ENCODE measurements around the gene KCNC2.
"Not testable (repeated sequence)": the region's sequence is repeated elsewhere in the genome, so short reads cannot be mapped to it uniquely, and the experiment has no call there.

KCNC2 gene

GRCh38 chr12:75190846-75191245 lies 18.8 kb downstream of the KCNC2 start:
- ATAC-seq (ENCODE audit: insufficient read depth, low read depth) (no peak), DNase-seq (no peak)
- H3K27me3 ChIP-seq (ENCODE audit: insufficient read depth, low read length, poor library complexity) = no peaks in the 10 kb centered on the region
- no peaks in the 10 kb centered on the region for H3K36me3 ChIP-seq (ENCODE audit: insufficient read depth, low read length)
- H3K4me2 ChIP-seq (ENCODE audit: insufficient read depth, low read length) = no peak overlapping the region
- no peaks in the 10 kb centered on the region for H3K9me3 ChIP-seq (ENCODE audit: insufficient read depth, low read length, severe bottlenecking)
- no peak overlapping the region for H3K9ac ChIP-seq (ENCODE audit: low read depth, low read length)
- no peak overlapping the region for H3K27ac ChIP-seq (ENCODE audit: low read length)
- H2AFZ ChIP-seq (ENCODE audit: low read depth, low read length) = no peak overlapping the region
- H3K79me2 ChIP-seq (ENCODE audit: insufficient read depth, low read length) = no peaks in the 10 kb centered on the region
- TF ChIP-seq CTCF (IDR thresholded peaks at IDR 0.05; ENCODE audit: borderline replicate concordance, extremely low read depth, low read length, poor library complexity, severe bottlenecking) (no peak), EZH2 (IDR thresholded peaks at IDR 0.05; ENCODE audit: borderline replicate concordance, low read depth, low read length, severe bottlenecking) (no peak)
- no peaks in the 10 kb centered on the region for H4K20me1 ChIP-seq (ENCODE audit: insufficient read depth, low read length)
- H3K4me1 ChIP-seq (ENCODE audit: insufficient read depth, low read length) = no peaks in the 10 kb centered on the region
- no peak overlapping the region for H3K4me3 ChIP-seq (ENCODE audit: low read depth in 1 of 2, low read length in 2 of 2)

- H3K4me2 ChIP-seq (ENCODE audit: insufficient read depth, low read length); H3K79me2 ChIP-seq (ENCODE audit: insufficient read depth, low read length); H3K36me3 ChIP-seq (ENCODE audit: insufficient read depth, low read length); H3K9ac ChIP-seq (ENCODE audit: low read depth, low read length); H2AFZ ChIP-seq (ENCODE audit: low read depth, low read length); H3K27me3 ChIP-seq (ENCODE audit: insufficient read depth, low read length, poor library complexity); H3K27ac ChIP-seq (ENCODE audit: low read length); DNase-seq; ATAC-seq (ENCODE audit: insufficient read depth, low read depth); H3K9me3 ChIP-seq (ENCODE audit: insufficient read depth, low read length, severe bottlenecking); H4K20me1 ChIP-seq (ENCODE audit: insufficient read depth, low read length); H3K4me3 ChIP-seq (ENCODE audit: low read depth in 1 of 2, low read length in 2 of 2); H3K4me1 ChIP-seq (ENCODE audit: insufficient read depth, low read length): not testable (repeated sequence)
Observed at GRCh38 chr12:75185881-75186280, 23.8 kb downstream of the KCNC2 start.

GRCh38 chr12:75184516-75184915 lies 25.1 kb downstream of the KCNC2 start:
- no peaks in the 10 kb centered on the region for H3K9me3 ChIP-seq (ENCODE audit: insufficient read depth, low read length, severe bottlenecking)
- H3K36me3 ChIP-seq (ENCODE audit: insufficient read depth, low read length) = no peaks in the 10 kb centered on the region
- H4K20me1 ChIP-seq (ENCODE audit: insufficient read depth, low read length) = no peaks in the 10 kb centered on the region
- no peak for DNase-seq
- no peak overlapping the region for H3K4me3 ChIP-seq (ENCODE audit: low read depth in 1 of 2, low read length in 2 of 2)
- H3K4me1 ChIP-seq (ENCODE audit: insufficient read depth, low read length) = no peaks in the 10 kb centered on the region
- H3K9ac ChIP-seq (ENCODE audit: low read depth, low read length) = no peak overlapping the region
- H3K27ac ChIP-seq (ENCODE audit: low read length) = no peak overlapping the region
- TF ChIP-seq CTCF (IDR thresholded peaks at IDR 0.05; ENCODE audit: borderline replicate concordance, extremely low read depth, low read length, poor library complexity, severe bottlenecking) (no peak), EZH2 (IDR thresholded peaks at IDR 0.05; ENCODE audit: borderline replicate concordance, low read depth, low read length, severe bottlenecking) (no peak)
- H3K79me2 ChIP-seq (ENCODE audit: insufficient read depth, low read length) = no peaks in the 10 kb centered on the region
- no peak overlapping the region for H3K4me2 ChIP-seq (ENCODE audit: insufficient read depth, low read length)
- no peaks in the 10 kb centered on the region for H3K27me3 ChIP-seq (ENCODE audit: insufficient read depth, low read length, poor library complexity)
- H2AFZ ChIP-seq (ENCODE audit: low read depth, low read length) = no peak overlapping the region
- no peak for ATAC-seq (ENCODE audit: insufficient read depth, low read depth)

- TF ChIP-seq CTCF (IDR thresholded peaks at IDR 0.05; ENCODE audit: borderline replicate concordance, extremely low read depth, low read length, poor library complexity, severe bottlenecking) = no peak
- no peak overlapping the region for H2AFZ ChIP-seq (ENCODE audit: low read depth, low read length)
- no peak overlapping the region for H3K27ac ChIP-seq (ENCODE audit: low read length)
- H3K9ac ChIP-seq (ENCODE audit: low read depth, low read length) = no peak overlapping the region
- no peak overlapping the region for H3K4me3 ChIP-seq (ENCODE audit: low read depth in 1 of 2, low read length in 2 of 2)
- no peaks in the 10 kb centered on the region for H4K20me1 ChIP-seq (ENCODE audit: insufficient read depth, low read length)
- no peak for DNase-seq
- no peaks in the 10 kb centered on the region for H3K79me2 ChIP-seq (ENCODE audit: insufficient read depth, low read length)
- H3K9me3 ChIP-seq (ENCODE audit: insufficient read depth, low read length, severe bottlenecking) = no peaks in the 10 kb centered on the region
- no peak for ATAC-seq (ENCODE audit: insufficient read depth, low read depth)
- no peaks in the 10 kb centered on the region for H3K4me1 ChIP-seq (ENCODE audit: insufficient read depth, low read length)
- no peak overlapping the region for H3K4me2 ChIP-seq (ENCODE audit: insufficient read depth, low read length)
- no peaks in the 10 kb centered on the region for H3K36me3 ChIP-seq (ENCODE audit: insufficient read depth, low read length)
- H3K27me3 ChIP-seq (ENCODE audit: insufficient read depth, low read length, poor library complexity) = no peaks in the 10 kb centered on the region
Observed at GRCh38 chr12:75183967-75184366, 25.7 kb downstream of the KCNC2 start.
